SK-N-SH treated with all-trans-retinoic acid at 6 μM for 48 hours (cell line): ENCODE results near the gene GHDC.

Experiments
- ARNTL ChIP-seq: fragments of 450-650 bp; formaldehyde crosslinking; IDR thresholded peaks from 2 replicates; pipeline ENCODE4 v1.5.0; 2020; ENCODE audit warnings: low read depth, mild to moderate bottlenecking, moderate library complexity, borderline replicate concordance
- BACH2 ChIP-seq: fragments of 250-450 bp; sonication (Bioruptor Pico); IDR thresholded peaks from 2 replicates; pipeline ENCODE4 v1.9.0; 2021; ENCODE audit warnings: mild to moderate bottlenecking, borderline replicate concordance
- CREB5 ChIP-seq: fragments of 250-450 bp; sonication (Bioruptor Pico); IDR thresholded peaks from 2 replicates; pipeline ENCODE4 v1.5.1; 2020; ENCODE audit warnings: low read depth, mild to moderate bottlenecking, moderate library complexity
- CSRNP3 ChIP-seq: fragments of 250-450 bp; sonication (Bioruptor Pico); IDR thresholded peaks from 2 replicates; pipeline ENCODE4 v1.5.1; 2021; ENCODE audit warnings: mild to moderate bottlenecking, moderate library complexity
- ISL1 ChIP-seq: fragments of 250-450 bp; sonication (Bioruptor Pico); IDR thresholded peaks from 2 replicates; pipeline ENCODE4 v2.1.2; 2022; ENCODE audit warnings: mild to moderate bottlenecking, moderate library complexity
- OSR1 ChIP-seq: fragments of 250-450 bp; sonication (Bioruptor Pico); IDR thresholded peaks from 2 replicates; pipeline ENCODE4 v1.8.0; 2022; ENCODE audit warnings: moderate library complexity, mild to moderate bottlenecking, inconsistent platforms
- PATZ1 ChIP-seq: fragments of 250-450 bp; sonication (Bioruptor Pico); IDR thresholded peaks from 2 replicates; pipeline ENCODE4 v1.8.0; 2020; ENCODE audit warnings: mild to moderate bottlenecking, moderate library complexity, borderline replicate concordance
- PPARA ChIP-seq: fragments of 250-450 bp; sonication (Bioruptor Pico); IDR thresholded peaks from 2 replicates; pipeline ENCODE4 v1.5.0; 2020; ENCODE audit warnings: mild to moderate bottlenecking, borderline replicate concordance
- RARB ChIP-seq: fragments of 250-450 bp; sonication (Bioruptor Pico); IDR thresholded peaks from 2 replicates; pipeline ENCODE4 v1.8.0; 2021; ENCODE audit warnings: mild to moderate bottlenecking, moderate library complexity
- TSHZ2 ChIP-seq: fragments of 250-450 bp; sonication (Bioruptor Pico); IDR thresholded peaks from 2 replicates; pipeline ENCODE4 v1.5.0; 2020; ENCODE audit warnings: mild to moderate bottlenecking, moderate library complexity
- ZC3H10 ChIP-seq: fragments of 250-450 bp; sonication (Bioruptor Pico); IDR thresholded peaks from 2 replicates; pipeline ENCODE4 v1.5.1; 2021; ENCODE audit warnings: mild to moderate bottlenecking, moderate library complexity
- ZFP3 ChIP-seq: fragments of 250-450 bp; sonication (Bioruptor Pico); IDR thresholded peaks from 2 replicates; pipeline ENCODE4 v1.5.0; 2020; ENCODE audit warnings: mild to moderate bottlenecking, moderate library complexity
- ZFP30 ChIP-seq: fragments of 450-650 bp; formaldehyde crosslinking; IDR thresholded peaks from 2 replicates; pipeline ENCODE4 v1.5.0; 2022; ENCODE audit warnings: mild to moderate bottlenecking, moderate library complexity
- ZNF8 ChIP-seq: fragments of 450-650 bp; formaldehyde crosslinking; IDR thresholded peaks from 2 replicates; pipeline ENCODE4 v1.5.0; 2020; ENCODE audit warnings: mild to moderate bottlenecking, moderate library complexity

GRCh38 chr17:42160531-42160910 lies 33.8 kb downstream of the GHDC start:
- no peak for TF ChIP-seq CSRNP3 (CRISPR knock-in tag)
- TF ChIP-seq PATZ1 = no peak
- TF ChIP-seq CREB5 (CRISPR knock-in tag) = no peak
- no peak for TF ChIP-seq ZFP30 (CRISPR knock-in tag)
- TF ChIP-seq ZFP3 (CRISPR knock-in tag) = no peak
- no peak for TF ChIP-seq ZC3H10 (CRISPR knock-in tag)
- TF ChIP-seq RARB (CRISPR knock-in tag) = no peak
- TF ChIP-seq ARNTL (CRISPR knock-in tag) = no peak
- TF ChIP-seq TSHZ2 = no peak
- TF ChIP-seq BACH2 (CRISPR knock-in tag) = no peak
- no peak for TF ChIP-seq ZNF8
- no peak for TF ChIP-seq ISL1 (CRISPR knock-in tag)
- no peak for TF ChIP-seq PPARA (CRISPR knock-in tag)
- TF ChIP-seq OSR1 = no peak
